HG02678 (cell line): ENCODE measurements around the gene OR4Q3.
"Not testable (repeated sequence)": the region's sequence is repeated elsewhere in the genome, so short reads cannot be mapped to it uniquely, and the experiment has no call there.

ENCODE experiments used
- ATAC-seq: cut with Tn5 transposase; IDR thresholded peaks from one replicate; pipeline ENCODE4 v1.9.1; 2021; ENCODE audit warnings: mild to moderate bottlenecking, moderate library complexity; ENCODE audit not compliant: unreplicated experiment

Gene OR4Q3

DNA sequence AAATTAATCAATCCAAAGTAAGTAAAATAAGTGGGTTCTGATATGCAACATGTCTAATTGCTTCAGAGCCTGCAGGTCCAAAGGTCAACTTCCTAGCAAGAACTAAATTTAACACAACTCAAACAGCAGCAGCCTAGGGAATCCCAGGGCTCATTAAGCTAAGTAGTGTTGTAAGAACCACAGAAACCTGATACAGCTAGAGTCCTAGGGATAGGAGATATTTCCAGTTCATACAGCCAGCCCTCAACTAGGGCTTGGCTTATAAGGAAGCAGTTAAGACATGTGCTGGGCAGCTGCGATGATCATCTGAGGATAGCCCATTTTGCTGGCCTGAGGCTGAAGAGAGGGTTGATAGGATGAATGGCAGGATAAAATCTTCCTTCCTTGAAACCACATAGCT is at the start of gene OR4Q3:
Gene OR4Q3 (plus strand): TSS at position 316 of the 400 bp plus-strand sequence.
- no peak for ATAC-seq

DNA sequence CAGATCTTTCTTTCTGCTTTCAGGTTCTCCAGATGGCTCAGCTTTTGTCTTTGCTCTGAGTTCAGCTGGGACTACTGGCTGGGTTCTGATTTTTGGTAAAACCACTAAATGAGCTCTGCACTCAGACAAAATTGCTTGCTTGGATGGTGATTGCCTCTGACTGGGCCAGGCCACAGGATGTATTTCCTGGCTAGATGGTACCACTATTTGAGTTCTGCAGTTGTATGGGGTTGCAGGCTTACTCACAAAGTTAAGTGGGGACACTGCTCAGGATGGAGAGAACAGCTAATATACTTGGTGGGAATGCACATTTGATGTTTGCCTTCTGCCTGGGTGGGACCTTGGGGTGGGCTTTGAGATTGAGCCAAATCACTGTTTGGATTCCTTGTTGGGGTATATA is 14.0 kb upstream of the OR4Q3 start:
- ATAC-seq: no peak

- no peak for ATAC-seq
These were observed 13.6 kb upstream of the OR4Q3 start for GRCh38 chr14:19729763-19730162.

DNA sequence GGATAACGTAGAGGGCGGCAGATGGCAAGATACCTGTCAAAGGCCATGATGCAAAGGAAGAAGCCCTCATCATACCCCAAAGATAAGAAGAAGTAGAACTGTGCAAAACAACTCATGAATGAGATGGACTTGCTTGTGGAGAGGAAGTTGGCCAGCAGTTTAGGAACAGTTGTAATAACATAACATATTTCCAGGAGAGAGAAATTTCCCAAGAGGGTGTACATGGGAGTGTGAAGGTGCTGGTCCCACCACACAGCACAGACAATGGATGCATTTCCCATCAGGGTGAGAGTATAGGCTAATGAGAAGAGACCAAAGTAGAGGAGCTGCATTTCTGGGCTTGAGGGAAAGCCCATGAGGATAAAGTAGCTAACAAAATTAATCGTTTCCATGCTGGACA is 9.5 kb upstream of the OR4Q3 start:
- ATAC-seq: not testable (repeated sequence)

DNA sequence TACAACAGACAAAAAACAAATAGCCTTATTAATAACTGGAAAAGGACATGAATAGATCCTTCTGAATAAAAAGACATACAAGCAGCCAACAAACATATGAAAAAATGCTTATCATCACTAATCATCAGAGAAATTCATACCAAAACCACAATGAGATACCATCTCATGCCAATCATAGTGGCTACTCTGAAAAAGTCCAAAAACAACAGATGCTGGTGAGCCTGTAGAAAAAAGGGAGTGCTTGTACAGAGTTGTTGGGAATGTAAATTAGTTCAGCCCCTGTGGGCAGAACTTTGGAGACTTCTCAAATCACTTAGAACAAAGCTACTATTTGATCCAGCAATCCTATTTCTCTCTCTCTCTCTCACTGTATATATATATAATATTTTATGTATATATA is 8.9 kb downstream of the OR4Q3 start:
- not testable (repeated sequence) for ATAC-seq

GRCh38 chr14:19754172-19754571 is 10.8 kb downstream of the OR4Q3 start:
- no peak for ATAC-seq

GRCh38 chr14:19771491-19771890 is 28.1 kb downstream of the OR4Q3 start:
- not testable (repeated sequence) for ATAC-seq

- no peak for ATAC-seq
These were observed 28.6 kb downstream of the OR4Q3 start for GRCh38 chr14:19771895-19772430.

DNA sequence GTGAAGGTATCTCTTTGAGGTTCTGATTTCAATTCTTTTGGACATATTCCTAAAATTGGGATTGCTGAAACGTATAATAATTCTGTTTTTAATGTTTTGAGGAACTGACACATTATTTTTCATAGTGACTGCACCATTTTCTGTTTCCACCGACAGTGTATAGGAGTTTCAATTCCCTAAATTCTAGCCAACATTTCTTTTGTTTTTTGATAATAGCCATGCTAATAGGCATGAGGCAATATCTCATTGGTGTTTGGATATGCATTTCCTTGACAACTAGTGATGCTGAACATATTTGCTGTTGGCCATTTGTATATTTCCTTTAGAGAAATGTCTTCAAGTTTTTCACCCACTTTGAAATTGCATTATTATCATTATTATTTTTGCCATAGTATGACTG is 29.1 kb downstream of the OR4Q3 start:
- ATAC-seq: not testable (repeated sequence)

- ATAC-seq: not testable (repeated sequence)
These were observed 29.8 kb downstream of the OR4Q3 start, which contains the start of gene OR4M1 for GRCh38 chr14:19773204-19773603. Gene OR4M1 (plus strand): TSS chr14:19773504. CDS start chr14:19780323, 6,819 bp downstream.

- ATAC-seq: no peak
These were observed 32.2 kb downstream of the OR4Q3 start for GRCh38 chr14:19775587-19775986.

DNA sequence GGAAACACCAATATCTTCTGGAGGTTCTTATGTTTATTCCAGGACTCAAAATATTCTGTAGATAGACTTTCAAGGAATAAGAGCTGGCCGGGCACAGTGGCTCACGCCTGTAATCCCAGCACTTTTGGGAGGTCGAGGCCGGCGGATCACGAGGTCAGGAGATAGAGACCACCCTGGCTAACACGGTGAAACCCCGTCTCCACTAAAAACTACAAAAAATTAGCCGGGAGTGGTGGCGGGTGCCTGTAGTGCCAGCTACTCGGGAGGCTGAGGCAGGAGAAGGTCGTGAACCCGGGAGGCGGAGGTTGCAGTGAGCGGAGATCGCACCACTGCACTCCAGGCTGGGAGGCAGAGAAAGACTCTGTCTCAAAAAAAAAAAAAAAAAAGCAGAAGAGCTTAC is 42.5 kb downstream of the OR4Q3 start:
- ATAC-seq: not testable (repeated sequence)

GRCh38 chr14:19787318-19787717 is 43.9 kb downstream of the OR4Q3 start:
- ATAC-seq: not testable (repeated sequence)

- not testable (repeated sequence) for ATAC-seq
These were observed 44.8 kb downstream of the OR4Q3 start for GRCh38 chr14:19788150-19788549.

- ATAC-seq: not testable (repeated sequence)
These were observed 53.2 kb downstream of the OR4Q3 start for GRCh38 chr14:19796520-19797108.
